A549 (cell line): ENCODE results near the gene CFAP99.

Experiments
- BCL3 ChIP-seq: fragments of >200 bp; sonication (Bioruptor Twin); formaldehyde crosslinking; IDR thresholded peaks from 3 replicates; pipeline ENCODE4 v1.6.1; 2016
- BHLHE40 ChIP-seq: IDR thresholded peaks from 2 replicates; pipeline ENCODE4 v1.6.1; 2012; ENCODE audit warnings: low read depth, low read length, inconsistent platforms
- CHD4 ChIP-seq: fragments of 200-600 bp; sonication (generic); IDR thresholded peaks from 2 replicates; pipeline ENCODE4 v1.6.1; 2016; ENCODE audit warnings: antibody characterized with exemption, mild to moderate bottlenecking, borderline replicate concordance
- CTCF ChIP-seq: fragments of >200 bp; sonication (Bioruptor Twin); formaldehyde crosslinking; IDR thresholded peaks from 3 replicates; pipeline ENCODE4 v1.5.1; 2016
- ELK1 ChIP-seq: fragments of 150-350 bp; IDR thresholded peaks from 2 replicates; pipeline ENCODE4 v1.6.1; 2014; ENCODE audit warnings: low read depth, mild to moderate bottlenecking, low read length
- EP300 ChIP-seq, 2 experiments: fragments of >200 bp; sonication (Bioruptor Twin); formaldehyde crosslinking; IDR thresholded peaks; 2 replicates in 1 of 2; 3 replicates in 1 of 2; pipeline ENCODE4 v1.6.1; 2016 to 2017
- MAX ChIP-seq: IDR thresholded peaks from 2 replicates; pipeline ENCODE4 v1.6.1; 2012
- RCOR1 ChIP-seq: fragments of 150-350 bp; IDR thresholded peaks from 2 replicates; pipeline ENCODE4 v1.6.1; 2014; ENCODE audit warnings: antibody characterized with exemption, low read length, low read depth
- ZC3H11A ChIP-seq: fragments of 450-650 bp; IDR thresholded peaks from 2 replicates; pipeline ENCODE4 v1.6.1; 2014; ENCODE audit warnings: antibody characterized with exemption, mild to moderate bottlenecking

GRCh38 chr4:2448589-2448988, 29.8 kb downstream of the CFAP99 start:
- no peak for TF ChIP-seq ELK1
- no peak for TF ChIP-seq CTCF
- TF ChIP-seq RCOR1 = no peak
- no peak for TF ChIP-seq EP300 (IDR thresholded peaks at IDR 0.05)
- no peak for TF ChIP-seq ZC3H11A
- TF ChIP-seq BHLHE40 = no peak
- TF ChIP-seq MAX = no peak
- TF ChIP-seq BCL3 = no peak
- no peak for TF ChIP-seq CHD4
